HG02938 (cell line): ENCODE results near the gene UBE3D.
"Not testable (repeated sequence)": the region's sequence is repeated elsewhere in the genome, so short reads cannot be mapped to it uniquely, and the experiment has no call there.

Source experiments
- ATAC-seq: cut with Tn5 transposase; IDR thresholded peaks from one replicate; pipeline ENCODE4 v1.9.1; 2021; ENCODE audit warnings: mild to moderate bottlenecking, moderate library complexity; ENCODE audit not compliant: unreplicated experiment

The UBE3D gene

DNA sequence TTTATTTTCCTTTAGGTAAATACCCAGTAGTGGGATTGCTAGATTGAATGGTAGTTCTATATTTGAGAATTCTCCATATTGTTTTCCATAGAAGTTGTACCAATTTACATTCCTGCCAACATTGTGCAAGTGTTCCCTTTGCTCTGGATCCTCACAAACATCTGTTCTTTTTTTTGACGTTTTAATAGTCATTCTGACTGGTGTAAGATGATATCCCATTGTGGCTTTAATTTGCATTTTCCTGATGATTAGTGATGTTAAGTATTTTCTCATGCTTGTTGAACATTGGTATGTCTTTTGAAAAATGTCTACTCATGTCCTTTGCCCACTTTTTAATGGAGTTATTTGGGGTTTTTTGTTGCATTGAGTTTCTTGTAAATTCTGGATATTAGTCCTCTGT lies 85.6 kb downstream of the UBE3D start:
- no peak for ATAC-seq

DNA sequence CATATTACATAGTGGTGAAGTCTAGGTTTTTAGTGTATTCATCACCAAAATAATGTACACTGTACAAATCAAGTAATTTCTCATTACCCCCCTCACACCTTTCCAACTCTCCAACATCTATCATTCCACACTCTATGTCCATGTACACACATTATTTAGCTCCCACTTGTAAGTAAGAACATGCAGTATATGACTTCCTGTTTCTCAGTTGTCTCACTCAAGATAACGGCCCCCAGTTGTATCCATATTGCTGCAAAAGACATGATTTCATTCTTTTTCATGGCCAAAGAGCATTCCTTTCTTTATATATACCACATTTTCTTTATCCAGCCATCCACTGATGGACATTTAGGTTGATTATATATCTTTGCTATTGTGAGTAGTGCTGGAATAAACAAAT lies 86.0 kb downstream of the UBE3D start:
- no peak for ATAC-seq

DNA sequence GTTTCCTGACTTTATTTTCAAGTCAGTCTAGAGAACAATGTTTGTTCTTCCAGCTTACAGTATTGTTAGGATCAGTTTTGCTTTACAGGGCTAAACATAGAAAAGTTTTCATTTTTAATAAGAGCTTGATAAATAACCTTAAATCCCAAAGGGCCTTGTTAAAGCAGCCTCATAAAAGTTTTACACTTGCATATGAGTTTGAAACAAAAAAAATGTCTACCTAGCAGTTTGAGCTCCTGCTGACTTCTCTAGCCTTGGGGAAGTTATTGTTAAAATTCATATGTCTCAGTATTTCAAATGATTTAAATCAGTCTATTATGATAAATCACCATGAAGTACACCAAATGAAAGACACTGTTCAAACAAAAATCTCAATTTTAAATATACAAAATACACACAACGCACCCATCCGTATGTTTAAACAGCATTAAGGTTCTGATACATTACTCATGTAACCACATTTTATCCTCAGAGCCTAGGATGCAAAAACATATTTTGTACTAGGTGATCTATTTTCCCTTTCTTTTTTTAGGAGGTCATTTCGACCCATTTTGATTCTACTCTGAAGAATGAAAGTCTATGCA lies 87.2 kb downstream of the UBE3D start:
- ATAC-seq, result no peak

DNA sequence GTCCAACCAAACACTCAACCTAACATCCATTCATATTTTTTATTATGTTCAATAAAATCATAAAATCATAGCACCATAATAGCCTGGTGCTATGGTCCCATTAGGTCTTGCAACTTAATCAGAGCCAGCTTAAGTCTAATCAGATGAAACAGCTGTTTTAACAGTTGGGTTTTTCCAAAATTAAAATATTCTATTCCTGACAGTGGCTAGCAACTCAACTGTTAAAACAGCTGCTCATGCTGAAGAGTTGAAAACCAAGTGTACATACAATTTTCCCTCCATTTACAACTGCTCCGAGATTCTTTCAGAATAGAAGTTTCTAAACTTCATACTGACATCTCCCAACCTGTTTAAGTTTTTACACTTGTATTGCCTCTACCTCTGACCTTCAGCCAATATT lies 89.5 kb downstream of the UBE3D start:
- no peak for ATAC-seq

DNA sequence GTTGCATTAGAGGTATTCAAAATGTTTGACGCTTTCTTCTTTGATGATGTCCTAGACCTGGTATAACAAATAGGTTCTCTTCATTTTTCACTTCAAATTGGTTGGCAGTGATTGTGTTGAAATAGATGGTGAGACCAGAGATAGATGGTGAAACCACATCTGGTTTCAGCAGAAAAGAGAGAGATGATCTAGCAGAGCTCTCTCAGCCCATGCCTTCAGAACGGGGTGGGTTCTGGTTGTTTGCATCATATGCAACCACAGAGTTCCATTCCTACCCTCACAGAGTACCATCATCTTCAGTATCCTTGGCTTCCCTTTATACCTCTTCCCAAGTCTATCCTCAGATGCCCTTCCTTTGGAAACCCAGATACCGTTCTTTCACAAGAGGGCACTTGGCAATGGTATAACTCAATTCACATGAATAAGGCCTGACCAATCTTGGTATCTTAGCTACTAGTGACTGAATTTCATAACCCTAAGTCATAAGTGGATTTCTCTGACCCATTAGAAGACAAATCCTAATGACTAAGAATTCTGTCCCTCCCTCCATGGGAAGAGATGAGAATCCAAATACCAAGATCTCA lies 93.7 kb downstream of the UBE3D start:
- no peak for ATAC-seq

DNA sequence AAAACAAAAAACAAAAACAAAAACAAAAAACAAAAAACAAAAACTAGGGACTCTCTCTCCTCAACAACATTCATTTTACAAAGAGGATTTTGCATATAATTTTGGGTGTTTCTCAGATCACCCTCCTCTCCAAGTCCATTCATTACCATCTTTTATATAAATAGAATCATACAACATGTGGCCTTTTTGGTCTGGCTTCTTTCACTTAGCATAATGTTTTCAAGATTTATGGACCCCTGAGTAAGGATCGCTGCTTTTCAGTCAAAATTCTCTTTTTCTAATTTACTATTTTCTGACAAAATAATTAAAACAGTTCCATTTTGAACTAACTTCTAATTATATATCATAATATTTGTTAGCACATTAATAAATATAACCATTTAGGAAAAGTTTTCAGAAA lies 94.8 kb downstream of the UBE3D start:
- ATAC-seq, result no peak

DNA sequence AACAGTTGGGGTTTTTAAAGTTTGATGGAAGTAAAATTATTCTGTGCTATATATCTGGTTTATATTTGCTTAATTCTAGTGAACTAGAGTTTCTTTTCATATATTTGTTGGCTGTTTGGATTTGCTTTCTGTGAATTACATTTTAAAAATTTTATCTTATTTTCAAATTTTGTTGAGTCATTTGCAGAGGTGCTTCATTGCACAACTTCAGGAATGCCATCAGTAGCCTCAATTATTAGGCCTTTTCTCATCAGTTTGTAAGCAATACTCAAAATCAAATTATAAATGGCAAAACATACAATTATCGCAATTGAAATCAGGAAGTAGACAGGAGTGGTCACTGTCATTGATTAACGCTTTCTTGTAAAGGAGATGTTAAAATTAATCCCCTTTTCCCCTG lies 96.9 kb downstream of the UBE3D start:
- ATAC-seq, result no peak

DNA sequence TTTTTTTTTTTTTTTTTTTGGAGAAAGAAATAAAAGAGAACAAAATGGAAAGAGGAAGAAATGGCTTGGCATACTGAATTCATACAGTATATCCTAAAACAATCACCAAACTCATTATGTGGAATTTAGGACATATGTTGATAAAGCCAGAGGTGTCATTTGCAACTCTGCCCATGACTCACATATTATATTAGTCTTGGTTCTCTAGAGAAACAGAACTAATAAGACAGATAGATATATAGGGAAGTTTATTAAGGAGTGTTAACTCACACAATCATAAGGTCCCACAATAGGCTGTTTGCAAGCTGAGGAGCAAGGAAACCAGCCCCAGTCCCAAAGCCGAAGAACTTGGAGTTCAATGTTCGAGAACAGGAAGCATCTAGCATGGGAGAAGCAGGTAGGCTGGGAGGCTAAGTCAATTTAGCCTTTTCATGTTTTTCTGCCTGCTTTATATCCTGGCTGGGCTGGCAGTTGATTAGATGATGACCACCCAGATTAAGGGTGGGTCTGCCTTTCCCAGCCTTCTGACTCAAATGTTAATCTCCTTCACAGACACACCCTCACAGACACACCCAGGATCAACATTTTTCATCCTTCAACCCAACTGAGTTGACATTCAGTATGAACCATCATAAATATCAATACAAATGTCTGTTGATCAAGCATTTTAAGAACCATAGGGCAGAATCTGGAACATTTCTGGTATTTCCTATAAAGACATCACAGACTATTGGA lies 102.3 kb downstream of the UBE3D start:
- no peak for ATAC-seq

DNA sequence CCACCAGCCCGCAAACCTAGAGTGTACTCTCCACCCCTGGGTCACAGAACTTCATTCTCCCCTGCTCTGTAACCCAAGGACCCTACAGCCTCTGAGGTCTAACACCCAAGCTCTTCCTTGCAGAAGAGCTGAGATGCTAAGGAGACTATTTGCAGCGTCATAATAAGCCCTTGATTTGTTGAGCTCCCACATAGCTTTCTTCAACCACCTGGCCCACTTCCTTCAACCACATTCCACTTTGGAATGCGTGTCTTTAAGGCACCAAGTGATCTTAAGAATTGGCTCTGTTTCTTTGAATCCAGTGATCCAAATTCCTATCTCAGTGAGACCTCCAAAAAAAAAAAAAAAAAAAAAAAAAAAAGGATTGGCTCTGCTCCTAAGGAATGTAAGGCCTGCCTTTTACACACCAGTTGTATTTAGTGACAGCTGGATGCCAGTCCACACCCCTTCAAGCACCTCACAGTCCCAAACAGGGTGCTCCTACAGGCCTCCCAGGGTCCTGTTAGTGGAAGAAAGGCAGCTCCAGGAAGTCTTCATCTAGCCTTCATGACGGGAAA lies 106.2 kb downstream of the UBE3D start:
- no peak for ATAC-seq

DNA sequence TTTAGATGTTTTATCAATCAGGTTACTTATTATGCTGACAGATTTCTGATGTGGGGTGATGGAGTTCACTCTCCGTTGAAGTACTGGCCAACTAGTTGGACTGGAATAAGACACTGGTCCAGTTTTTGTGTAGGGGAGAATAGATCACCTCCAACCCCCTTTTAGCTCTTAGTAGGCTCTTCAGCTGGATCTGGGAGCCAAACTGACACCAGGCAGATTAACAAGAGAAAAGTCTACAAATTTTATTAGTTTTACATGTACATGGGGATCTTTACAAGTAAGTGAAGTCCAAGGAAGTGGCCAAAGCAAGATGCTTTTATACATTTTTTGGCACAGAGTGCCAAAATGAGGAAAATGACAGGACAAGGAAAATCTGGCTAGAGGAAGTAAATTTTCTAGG lies 107.1 kb downstream of the UBE3D start:
- no peak for ATAC-seq

DNA sequence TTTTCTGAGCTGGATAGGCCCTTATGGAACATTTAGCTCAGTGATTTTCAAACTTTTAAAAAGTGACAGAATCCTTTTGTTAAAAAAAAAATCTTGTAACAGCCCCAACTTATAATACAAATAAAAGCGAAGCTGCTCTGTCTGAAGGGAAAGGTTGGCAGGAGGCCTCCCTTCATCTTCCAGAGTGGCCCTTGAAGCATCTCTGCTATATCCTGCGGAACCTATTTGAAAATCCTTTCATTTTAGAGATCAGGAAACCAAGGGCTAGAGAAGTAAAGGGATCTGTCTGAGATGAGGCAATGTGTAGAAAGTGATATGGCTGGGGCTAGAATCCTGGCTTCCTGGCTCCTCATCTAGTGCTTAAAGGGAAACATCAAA lies 107.8 kb downstream of the UBE3D start:
- ATAC-seq, result no peak

DNA sequence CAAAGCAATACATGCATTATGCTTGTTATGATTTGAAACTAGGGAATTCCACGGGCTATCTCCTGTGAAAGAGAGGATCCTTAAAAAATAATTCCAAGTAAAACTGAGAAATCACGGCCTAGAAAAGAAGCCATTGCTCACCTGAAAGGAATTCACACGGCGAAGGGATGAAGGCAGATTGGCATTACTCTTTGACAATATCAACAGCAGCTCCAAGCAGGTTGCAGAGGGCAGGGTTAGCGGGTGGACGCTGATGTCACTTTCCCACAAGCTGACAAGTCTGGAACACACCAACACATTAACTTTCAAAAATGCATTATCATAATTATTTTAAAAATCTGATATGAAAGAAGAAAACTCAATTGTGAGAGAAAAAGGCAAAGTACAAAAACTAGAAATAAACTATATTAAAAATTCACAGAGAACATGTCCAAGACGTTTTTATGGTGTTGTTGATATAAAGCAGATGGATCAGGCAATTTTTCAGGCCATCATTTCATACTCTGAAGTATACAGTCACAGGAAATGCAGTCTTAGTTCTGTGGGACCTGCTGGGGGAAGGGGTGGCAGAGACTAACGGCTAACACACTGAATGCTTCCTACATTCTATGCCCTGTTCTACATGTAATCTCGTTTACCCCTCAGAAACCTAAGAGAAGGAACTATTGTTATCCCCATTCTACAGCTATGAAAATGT lies 108.3 kb downstream of the UBE3D start:
- ATAC-seq, result no peak

DNA sequence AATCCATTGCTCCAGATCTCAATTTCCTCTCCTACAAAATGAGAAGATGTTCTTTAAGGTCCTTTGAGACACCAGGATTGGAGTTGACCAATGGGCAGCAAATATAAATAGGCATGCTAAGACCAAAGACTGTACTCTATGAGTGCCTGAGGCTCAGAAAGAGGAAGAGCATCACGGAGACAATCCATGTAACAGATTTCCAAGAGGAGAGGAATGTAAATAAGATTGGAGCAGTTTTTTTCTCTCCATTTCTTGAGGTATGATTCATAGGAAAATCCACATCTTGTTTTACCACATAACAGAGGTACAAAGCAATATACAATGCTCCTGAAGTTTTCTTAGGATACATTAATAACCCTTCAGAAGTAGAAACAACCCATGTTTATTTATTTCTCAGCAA lies 109.8 kb downstream of the UBE3D start:
- no peak for ATAC-seq

DNA sequence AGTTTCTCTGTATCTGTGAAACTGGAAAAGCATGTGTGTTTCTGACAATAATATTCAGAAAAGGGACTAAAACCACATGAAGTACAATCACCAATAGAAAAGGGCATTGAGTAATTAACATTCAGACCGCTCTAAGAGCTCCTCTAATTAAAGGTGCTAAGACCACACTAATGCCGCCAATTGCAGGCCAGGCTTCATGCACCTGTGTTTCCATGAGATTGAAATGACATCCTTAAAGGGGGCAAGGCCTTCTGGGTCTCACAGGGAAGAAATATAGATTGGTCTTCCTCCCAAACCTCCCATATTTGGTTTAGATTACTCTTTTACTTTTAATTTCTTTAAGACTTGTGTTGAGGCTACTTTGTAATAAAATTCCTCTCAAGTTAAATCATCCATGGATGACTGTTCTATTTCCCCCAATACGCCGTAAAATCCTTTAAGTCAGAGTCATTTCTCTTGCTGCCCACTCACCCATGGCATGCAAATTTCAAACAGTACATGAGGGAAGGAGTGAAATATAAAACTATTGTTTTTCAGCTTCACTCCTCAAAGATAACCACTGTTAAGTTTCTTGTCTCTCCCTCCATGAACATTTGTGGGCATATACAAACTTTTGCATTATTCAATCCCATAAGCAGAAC lies 110.6 kb downstream of the UBE3D start:
- peak; percentile 89 for ATAC-seq

DNA sequence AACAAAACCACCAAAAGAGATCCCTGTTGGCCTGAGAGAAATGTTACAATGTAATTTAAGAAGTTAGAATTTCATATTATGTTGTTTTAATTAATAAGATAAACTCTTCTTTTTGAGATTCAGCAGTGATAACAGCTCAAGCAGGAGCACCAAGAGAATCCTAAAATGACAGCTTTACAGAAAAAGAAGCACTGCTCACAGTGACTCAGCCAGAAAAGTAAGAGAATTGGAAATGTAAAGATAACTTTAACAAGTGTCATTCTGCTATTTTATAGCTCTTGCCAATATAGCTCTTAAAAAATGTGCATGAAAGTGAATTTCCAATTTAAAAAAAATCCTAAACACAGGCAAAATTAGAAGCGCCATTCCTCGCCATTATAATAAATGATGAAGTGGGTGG lies 111.3 kb downstream of the UBE3D start:
- no peak for ATAC-seq

DNA sequence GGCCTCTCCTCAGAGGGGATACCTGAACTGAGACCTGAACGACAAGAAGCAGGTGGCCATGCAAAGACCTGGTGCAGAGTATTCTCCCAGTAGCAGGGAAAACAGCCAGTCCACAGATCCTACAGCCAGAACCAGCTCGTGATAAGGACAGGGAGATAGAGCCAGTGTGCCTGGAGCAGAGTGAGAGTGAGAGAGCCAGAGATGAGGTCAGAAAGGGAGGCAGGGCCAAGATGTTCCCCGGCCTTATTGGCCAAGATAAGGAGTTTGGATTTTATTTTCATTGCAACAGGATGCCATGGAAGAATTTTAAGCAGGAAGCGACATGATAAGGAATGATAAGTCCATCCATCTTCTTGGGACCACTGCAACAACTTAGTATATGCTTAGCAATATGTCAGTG lies 111.8 kb downstream of the UBE3D start:
- no peak for ATAC-seq

DNA sequence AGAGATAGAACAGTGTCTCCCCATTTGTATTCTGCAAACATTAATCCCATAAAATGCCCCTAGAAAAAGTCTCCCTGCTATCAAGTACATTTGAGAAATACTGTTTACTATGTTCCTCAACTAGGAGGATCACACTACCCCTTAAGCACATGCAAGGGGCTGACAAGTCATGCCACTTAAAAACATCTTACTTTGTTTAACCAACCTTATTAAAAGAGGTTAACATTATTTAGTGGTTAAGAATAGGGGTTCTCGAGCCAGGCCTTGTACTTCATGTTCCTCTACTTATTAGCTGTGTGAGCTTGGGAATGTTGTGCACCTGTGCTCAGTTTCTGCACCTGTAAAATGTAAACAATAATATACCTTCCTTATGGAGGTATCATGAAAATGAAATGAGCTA lies 113.7 kb downstream of the UBE3D start:
- no peak for ATAC-seq

DNA sequence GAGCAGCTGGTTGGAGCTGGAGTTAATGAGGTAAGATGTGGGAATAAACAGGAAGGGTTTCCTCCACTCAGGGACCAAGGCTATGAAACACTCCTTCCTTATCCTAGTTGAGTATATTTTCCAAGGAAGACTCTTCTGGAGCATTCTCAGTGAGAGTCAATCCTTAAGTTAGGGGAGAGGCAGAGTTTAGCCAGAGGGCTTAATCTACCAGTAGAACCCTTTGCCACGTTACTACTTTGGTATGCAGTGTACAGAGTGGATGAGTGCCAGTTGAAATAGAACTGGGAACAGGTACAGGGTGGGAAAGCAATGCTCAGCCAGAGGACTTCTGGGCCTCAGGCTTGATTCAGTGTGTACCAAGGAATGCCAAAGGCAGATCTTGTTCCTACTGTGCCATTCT lies 114.3 kb downstream of the UBE3D start:
- ATAC-seq, result no peak

DNA sequence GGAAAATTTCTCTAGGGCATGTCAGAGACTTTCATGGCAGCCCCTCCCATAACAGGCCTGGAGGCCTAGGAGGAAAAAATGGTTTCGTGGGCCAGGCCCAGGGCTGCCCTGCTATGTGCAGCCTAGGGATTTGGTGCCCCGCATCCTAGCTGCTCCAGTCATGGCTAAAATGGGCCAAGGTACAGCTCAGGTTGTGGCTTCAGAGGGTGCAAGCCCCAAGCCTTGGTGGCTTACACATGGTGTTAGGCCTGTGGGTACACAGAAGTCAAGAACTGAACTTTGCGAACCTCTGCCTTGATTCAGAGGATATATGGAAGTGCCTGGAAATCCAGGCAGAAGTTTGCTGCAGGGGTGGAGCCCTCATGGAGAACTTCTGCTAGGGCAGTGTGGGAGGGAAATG lies 134.7 kb downstream of the UBE3D start:
- ATAC-seq, result not testable (repeated sequence)

DNA sequence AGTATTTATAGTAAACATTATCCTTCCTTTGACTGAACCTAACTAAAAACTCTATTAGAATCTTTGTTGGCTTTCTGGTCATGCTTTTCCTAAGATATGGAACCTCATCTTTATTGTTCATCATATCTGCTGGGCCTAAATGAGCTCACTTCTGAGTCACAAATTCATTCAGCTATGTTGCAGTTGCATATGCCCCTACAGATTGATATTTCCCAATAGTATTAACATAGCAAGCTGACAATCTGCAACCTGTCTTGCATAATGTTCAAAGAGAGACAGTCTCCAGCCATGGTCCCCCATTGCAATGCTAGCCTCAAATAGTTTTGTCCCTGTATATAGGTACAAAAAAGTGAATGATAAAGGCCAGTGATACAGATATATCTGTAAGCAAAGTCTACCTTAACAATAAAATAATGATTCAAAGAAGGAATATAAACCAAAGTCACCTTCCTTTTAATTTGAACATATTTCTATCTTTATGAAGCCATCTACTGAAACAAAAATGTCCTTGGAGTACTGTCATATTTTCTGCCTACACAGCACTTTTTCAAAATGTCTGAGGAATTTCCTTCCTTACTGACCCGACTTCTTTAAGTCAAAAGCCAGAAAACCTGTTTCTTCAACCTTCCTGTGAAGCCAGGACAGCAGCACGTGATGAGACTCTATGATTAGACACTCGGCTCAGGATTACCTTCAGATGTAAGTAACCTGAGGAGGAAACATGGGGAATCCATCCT lies 140.7 kb downstream of the UBE3D start:
- no peak for ATAC-seq

DNA sequence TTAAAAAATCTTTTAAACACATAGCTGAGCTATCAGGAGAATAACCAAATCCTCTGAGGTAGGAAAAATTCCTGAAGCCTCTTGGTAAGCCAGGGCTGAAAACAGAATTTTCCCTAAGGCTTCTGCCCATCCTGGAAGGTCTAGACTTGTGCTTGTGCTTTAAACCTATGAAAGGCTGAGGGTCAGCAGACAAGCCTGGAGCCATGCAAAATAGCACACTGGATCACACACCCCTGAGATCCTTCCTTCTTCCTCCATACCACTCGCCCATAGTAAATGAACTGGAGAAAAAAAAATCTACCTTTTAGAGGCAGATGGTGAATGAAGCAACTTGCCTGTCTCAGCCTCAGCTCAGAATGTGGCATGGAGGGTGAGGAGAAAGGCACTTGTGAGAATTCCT lies 144.4 kb downstream of the UBE3D start:
- ATAC-seq, result no peak
